PFSK-1 (cell line): ENCODE results near the gene MEP1A.

ENCODE experiments used
- FOXP2 ChIP-seq: optimal IDR thresholded peaks from 2 replicates; pipeline ENCODE3; 2011; ENCODE audit warnings: borderline replicate concordance, control low read depth, inconsistent platforms; ENCODE audit not compliant: insufficient read depth; ENCODE audit errors: extremely low read length, extremely low read depth
- POLR2AphosphoS5 ChIP-seq: IDR thresholded peaks from 2 replicates; pipeline ENCODE4 v1.6.1; 2012; ENCODE audit warnings: low read depth, mild to moderate bottlenecking, control low read depth, low read length, moderate library complexity
- REST ChIP-seq, 2 experiments: IDR thresholded peaks; 2 replicates each; pipeline versions ENCODE4 v1.6.1 to v1.8.0; 2011 to 2012; ENCODE audit warnings: low read depth in 2 of 2, low read length in 2 of 2, control low read depth in 1 of 2, inconsistent platforms in 1 of 2, mild to moderate bottlenecking in 1 of 2, moderate library complexity in 1 of 2; ENCODE audit not compliant: insufficient read depth in 1 of 2
- SIN3A ChIP-seq: IDR thresholded peaks from 2 replicates; pipeline ENCODE4 v1.6.1; 2012; ENCODE audit warnings: mild to moderate bottlenecking, low read length, moderate library complexity, borderline replicate concordance; ENCODE audit not compliant: insufficient read depth
- TAF1 ChIP-seq: IDR thresholded peaks from 2 replicates; pipeline ENCODE4 v1.6.1; 2012; ENCODE audit warnings: low read length, control low read depth, borderline replicate concordance; ENCODE audit not compliant: insufficient read depth

- TF ChIP-seq POLR2AphosphoS5 (no peak), REST (IDR thresholded peaks at IDR 0.05; ENCODE audit: insufficient read depth in 1 of 2, low read depth in 2 of 2, low read length in 2 of 2) (no peak), SIN3A (no peak), TAF1 (no peak), FOXP2 (no peak)
Observed at GRCh38 chr6:46773201-46773855, 19.9 kb upstream of the MEP1A start.
